Peyer's patch (tissue), 4 donors: ENCODE results near the gene AHRR.

Experiments used
- POLR2A ChIP-seq, 2 donors: fragments of 450-650 bp; IDR thresholded peaks; one replicate each; pipeline ENCODE4 v1.5.1; 2017; ENCODE audit warnings: antibody characterized with exemption in 2 of 2, mild to moderate bottlenecking in 2 of 2, moderate library complexity in 2 of 2
- TF ChIP-seq, protein P1 (sequence below), 6 experiments: fragments of 450-650 bp in 4 of 6; fragments of 200-600 bp in 2 of 6; sonication (generic) in 1 of 6; IDR thresholded peaks; one replicate each; pipeline ENCODE4 v1.5.1; 2017 to 2019; ENCODE audit warnings: antibody characterized with exemption in 6 of 6, mild to moderate bottlenecking in 3 of 6, moderate library complexity in 1 of 6

DNA sequence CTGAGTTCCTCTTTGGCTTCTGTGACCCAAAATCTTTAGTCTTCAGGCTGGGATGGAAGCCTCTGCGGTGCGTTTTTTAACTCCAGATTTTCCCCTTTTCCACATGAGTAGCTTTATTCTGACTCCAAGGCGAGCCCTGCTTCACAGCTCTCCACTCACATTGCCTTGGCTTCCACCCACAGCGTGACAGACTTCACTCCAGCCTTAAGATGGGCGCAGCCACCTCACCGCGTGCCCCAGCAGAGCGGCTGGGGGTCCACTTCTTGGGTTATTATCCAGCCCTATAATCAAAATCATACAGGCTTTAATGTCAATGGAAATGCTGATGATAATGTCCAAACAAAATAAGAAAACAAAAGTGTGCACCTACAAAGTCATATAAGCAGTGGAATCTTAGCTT, 122.7 kb downstream of the AHRR start:
- TF ChIP-seq, protein P1, sequence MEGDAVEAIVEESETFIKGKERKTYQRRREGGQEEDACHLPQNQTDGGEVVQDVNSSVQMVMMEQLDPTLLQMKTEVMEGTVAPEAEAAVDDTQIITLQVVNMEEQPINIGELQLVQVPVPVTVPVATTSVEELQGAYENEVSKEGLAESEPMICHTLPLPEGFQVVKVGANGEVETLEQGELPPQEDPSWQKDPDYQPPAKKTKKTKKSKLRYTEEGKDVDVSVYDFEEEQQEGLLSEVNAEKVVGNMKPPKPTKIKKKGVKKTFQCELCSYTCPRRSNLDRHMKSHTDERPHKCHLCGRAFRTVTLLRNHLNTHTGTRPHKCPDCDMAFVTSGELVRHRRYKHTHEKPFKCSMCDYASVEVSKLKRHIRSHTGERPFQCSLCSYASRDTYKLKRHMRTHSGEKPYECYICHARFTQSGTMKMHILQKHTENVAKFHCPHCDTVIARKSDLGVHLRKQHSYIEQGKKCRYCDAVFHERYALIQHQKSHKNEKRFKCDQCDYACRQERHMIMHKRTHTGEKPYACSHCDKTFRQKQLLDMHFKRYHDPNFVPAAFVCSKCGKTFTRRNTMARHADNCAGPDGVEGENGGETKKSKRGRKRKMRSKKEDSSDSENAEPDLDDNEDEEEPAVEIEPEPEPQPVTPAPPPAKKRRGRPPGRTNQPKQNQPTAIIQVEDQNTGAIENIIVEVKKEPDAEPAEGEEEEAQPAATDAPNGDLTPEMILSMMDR (IDR thresholded peaks at IDR 0.05), result no peak
- TF ChIP-seq POLR2A (IDR thresholded peaks at IDR 0.05), result no peak
